Ovary (tissue), 3 donors: ENCODE measurements around the gene LTBP2.

Experiments used
- CTCF ChIP-seq, 3 donors: fragments of 450-650 bp in 2 of 3; fragments of 200-600 bp in 1 of 3; IDR thresholded peaks; one replicate each; pipeline versions ENCODE4 v1.5.1 to v1.8.0; 2016 to 2022; ENCODE audit warnings: antibody characterized with exemption in 3 of 3, mild to moderate bottlenecking in 1 of 3
- POLR2A ChIP-seq: fragments of 450-650 bp; IDR thresholded peaks from one replicate; pipeline ENCODE4 v1.6.1; 2017; ENCODE audit warnings: antibody characterized with exemption, mild to moderate bottlenecking, moderate library complexity
- donor health status: DM: no; HTN: no; CAD: no.

GRCh38 chr14:74545386-74545785, 66.7 kb downstream of the LTBP2 start:
- no peak for TF ChIP-seq POLR2A
- TF ChIP-seq CTCF (IDR thresholded peaks at IDR 0.05) = no peak
